Neutrophil (primary cell): ENCODE data around the gene IL6.
A peak's percentile ranks its signal among the peaks of the same experiment; 100 is the strongest.
"Not testable (repeated sequence)": the region's sequence is repeated elsewhere in the genome, so short reads cannot be mapped to it uniquely, and the experiment has no call there.

Source experiments
- H3K27ac ChIP-seq: fragments of 200-600 bp; sonication (generic); 2 replicates; pipeline ENCODE4 v1.5.1; 2016; ENCODE audit warnings: mild to moderate bottlenecking, moderate library complexity
- H3K27me3 ChIP-seq: fragments of 200-600 bp; sonication (generic); 2 replicates; pipeline ENCODE4 v1.6.0; 2016; ENCODE audit warnings: mild to moderate bottlenecking
- H3K36me3 ChIP-seq: fragments of 200-600 bp; sonication (generic); 2 replicates; pipeline ENCODE4 v1.5.1; 2017
- H3K4me1 ChIP-seq, 2 experiments: fragments of 200-600 bp in 1 of 2; sonication (generic) in 1 of 2; 1 replicate in 1 of 2; 2 replicates in 1 of 2; pipeline versions ENCODE4 v1.5.1 to v1.6.1; 2013 to 2016; ENCODE audit warnings: low read depth in 1 of 2, low read length in 1 of 2, mild to moderate bottlenecking in 1 of 2, moderate library complexity in 1 of 2; ENCODE audit not compliant: control insufficient read depth in 1 of 2, insufficient read depth in 1 of 2
- H3K4me3 ChIP-seq, 2 experiments: fragments of 200-600 bp in 1 of 2; sonication (generic) in 1 of 2; 1 replicate in 1 of 2; 2 replicates in 1 of 2; pipeline ENCODE4 v1.5.1; 2013 to 2016; ENCODE audit warnings: low read depth in 1 of 2, low read length in 1 of 2, mild to moderate bottlenecking in 1 of 2, moderate library complexity in 1 of 2
- H3K9me3 ChIP-seq: fragments of 200-600 bp; sonication (generic); 2 replicates; pipeline ENCODE4 v1.5.1; 2016
- TF ChIP-seq, protein P1 (sequence below): fragments of 200-600 bp; sonication (generic); IDR thresholded peaks from 2 replicates; pipeline ENCODE4 v1.5.1; 2016; ENCODE audit warnings: antibody characterized with exemption

Gene IL6

DNA sequence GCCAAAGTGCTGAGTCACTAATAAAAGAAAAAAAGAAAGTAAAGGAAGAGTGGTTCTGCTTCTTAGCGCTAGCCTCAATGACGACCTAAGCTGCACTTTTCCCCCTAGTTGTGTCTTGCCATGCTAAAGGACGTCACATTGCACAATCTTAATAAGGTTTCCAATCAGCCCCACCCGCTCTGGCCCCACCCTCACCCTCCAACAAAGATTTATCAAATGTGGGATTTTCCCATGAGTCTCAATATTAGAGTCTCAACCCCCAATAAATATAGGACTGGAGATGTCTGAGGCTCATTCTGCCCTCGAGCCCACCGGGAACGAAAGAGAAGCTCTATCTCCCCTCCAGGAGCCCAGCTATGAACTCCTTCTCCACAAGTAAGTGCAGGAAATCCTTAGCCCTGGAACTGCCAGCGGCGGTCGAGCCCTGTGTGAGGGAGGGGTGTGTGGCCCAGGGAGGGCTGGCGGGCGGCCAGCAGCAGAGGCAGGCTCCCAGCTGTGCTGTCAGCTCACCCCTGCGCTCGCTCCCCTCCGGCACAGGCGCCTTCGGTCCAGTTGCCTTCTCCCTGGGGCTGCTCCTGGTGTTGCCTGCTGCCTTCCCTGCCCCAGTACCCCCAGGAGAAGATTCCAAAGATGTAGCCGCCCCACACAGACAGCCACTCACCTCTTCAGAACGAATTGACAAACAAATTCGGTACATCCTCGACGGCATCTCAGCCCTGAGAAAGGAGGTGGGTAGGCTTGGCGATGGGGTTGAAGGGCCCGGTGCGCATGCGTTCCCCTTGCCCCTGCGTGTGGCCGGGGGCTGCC, at the start of gene IL6:
TSS of gene IL6 (plus strand) at position 294 of the 807 bp plus-strand sequence. CDS start at position 357, 63 bp downstream.
- TF ChIP-seq, protein P1, sequence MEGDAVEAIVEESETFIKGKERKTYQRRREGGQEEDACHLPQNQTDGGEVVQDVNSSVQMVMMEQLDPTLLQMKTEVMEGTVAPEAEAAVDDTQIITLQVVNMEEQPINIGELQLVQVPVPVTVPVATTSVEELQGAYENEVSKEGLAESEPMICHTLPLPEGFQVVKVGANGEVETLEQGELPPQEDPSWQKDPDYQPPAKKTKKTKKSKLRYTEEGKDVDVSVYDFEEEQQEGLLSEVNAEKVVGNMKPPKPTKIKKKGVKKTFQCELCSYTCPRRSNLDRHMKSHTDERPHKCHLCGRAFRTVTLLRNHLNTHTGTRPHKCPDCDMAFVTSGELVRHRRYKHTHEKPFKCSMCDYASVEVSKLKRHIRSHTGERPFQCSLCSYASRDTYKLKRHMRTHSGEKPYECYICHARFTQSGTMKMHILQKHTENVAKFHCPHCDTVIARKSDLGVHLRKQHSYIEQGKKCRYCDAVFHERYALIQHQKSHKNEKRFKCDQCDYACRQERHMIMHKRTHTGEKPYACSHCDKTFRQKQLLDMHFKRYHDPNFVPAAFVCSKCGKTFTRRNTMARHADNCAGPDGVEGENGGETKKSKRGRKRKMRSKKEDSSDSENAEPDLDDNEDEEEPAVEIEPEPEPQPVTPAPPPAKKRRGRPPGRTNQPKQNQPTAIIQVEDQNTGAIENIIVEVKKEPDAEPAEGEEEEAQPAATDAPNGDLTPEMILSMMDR = no peak
- Histone ChIP-seq H3K4me1 (peaks cover 9 to 10% of the 10 kb centered on the region in 2 experiments), H3K27me3 (peaks cover 70% of the 10 kb centered on the region), H3K9me3 (no peaks in the 10 kb centered on the region), H3K4me3 (peak within 1 kb of the TSS in 1 of 2 experiments; percentile 9), H3K36me3 (no peaks in the 10 kb centered on the region), H3K27ac (no peak within 1 kb of the TSS)

GRCh38 chr7:22677263-22677662, 49.7 kb upstream of the IL6 start:
- not testable (repeated sequence) for H3K9me3 ChIP-seq, H3K27me3 ChIP-seq, H3K4me3 ChIP-seq, H3K4me1 ChIP-seq, H3K36me3 ChIP-seq, H3K27ac ChIP-seq

DNA sequence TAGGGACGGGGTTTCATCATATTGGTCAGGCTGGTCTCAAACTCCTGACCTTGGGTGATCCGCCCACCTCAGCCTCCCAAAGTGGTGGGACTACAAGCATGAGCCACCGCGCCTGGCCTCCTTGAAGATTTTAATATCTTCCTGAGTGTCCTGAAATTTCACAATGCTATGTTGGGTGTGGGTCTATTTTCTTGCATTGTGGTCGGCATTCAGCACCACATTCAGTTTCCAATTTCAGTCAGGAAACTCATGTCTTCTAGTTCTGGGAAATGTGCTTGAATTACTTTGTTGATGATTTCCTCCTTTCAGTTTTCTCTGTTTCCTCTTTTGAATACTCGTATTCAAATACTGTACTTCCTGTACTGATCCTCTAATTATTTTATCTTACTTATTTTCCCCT, 49.3 kb upstream of the IL6 start:
- H3K9me3 ChIP-seq = no peaks in the 10 kb centered on the region
- H3K27ac ChIP-seq = no peak overlapping the region
- TF ChIP-seq, protein P1 = no peak
- no peaks in the 10 kb centered on the region for H3K4me1 ChIP-seq
- no peak overlapping the region for H3K4me3 ChIP-seq
- H3K36me3 ChIP-seq = no peaks in the 10 kb centered on the region
- H3K27me3 ChIP-seq = no peaks in the 10 kb centered on the region

GRCh38 chr7:22680482-22680911, 46.5 kb upstream of the IL6 start:
- Histone ChIP-seq H3K36me3 (no peaks in the 10 kb centered on the region), H3K27me3 (peaks cover 8% of the 10 kb centered on the region), H3K9me3 (no peaks in the 10 kb centered on the region), H3K27ac (no peak overlapping the region), H3K4me3 (no peak overlapping the region), H3K4me1 (no peaks in the 10 kb centered on the region)
- TF ChIP-seq, protein P1 = no peak

DNA sequence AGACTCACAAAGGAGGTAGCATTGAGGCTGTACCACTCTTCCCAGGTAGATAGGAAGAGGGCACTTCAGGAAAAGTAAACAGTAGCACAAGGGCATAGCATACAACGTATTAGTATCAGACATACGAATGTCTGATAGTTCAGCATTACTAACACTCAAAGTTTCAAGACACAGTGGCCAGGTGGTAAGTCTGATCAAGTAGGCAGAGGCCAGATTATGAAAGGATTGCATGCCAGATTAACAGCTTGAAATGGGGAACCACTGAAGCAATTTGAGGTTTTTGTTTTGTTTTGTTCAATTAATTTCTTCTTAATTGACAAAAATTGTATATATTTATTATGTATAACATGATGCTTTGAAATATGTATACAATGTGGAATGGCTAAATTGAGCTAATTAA, 45.7 kb upstream of the IL6 start:
- H3K27ac ChIP-seq = no peak overlapping the region
- H3K9me3 ChIP-seq = no peaks in the 10 kb centered on the region
- H3K4me3 ChIP-seq = no peak overlapping the region
- no peaks in the 10 kb centered on the region for H3K4me1 ChIP-seq
- TF ChIP-seq, protein P1 = no peak
- no peaks in the 10 kb centered on the region for H3K36me3 ChIP-seq
- peaks cover 8% of the 10 kb centered on the region for H3K27me3 ChIP-seq

GRCh38 chr7:22681852-22682657, 44.9 kb upstream of the IL6 start:
- Histone ChIP-seq H3K27ac (no peak overlapping the region), H3K9me3 (no peaks in the 10 kb centered on the region), H3K4me3 (no peak overlapping the region), H3K27me3 (peaks cover 8% of the 10 kb centered on the region), H3K4me1 (no peaks in the 10 kb centered on the region), H3K36me3 (no peaks in the 10 kb centered on the region)
- TF ChIP-seq, protein P1 = no peak
